ENCODE data around the gene BBS12.
A peak's percentile ranks its signal among the peaks of the same experiment; 100 is the strongest.

BBS12 gene

DNA sequence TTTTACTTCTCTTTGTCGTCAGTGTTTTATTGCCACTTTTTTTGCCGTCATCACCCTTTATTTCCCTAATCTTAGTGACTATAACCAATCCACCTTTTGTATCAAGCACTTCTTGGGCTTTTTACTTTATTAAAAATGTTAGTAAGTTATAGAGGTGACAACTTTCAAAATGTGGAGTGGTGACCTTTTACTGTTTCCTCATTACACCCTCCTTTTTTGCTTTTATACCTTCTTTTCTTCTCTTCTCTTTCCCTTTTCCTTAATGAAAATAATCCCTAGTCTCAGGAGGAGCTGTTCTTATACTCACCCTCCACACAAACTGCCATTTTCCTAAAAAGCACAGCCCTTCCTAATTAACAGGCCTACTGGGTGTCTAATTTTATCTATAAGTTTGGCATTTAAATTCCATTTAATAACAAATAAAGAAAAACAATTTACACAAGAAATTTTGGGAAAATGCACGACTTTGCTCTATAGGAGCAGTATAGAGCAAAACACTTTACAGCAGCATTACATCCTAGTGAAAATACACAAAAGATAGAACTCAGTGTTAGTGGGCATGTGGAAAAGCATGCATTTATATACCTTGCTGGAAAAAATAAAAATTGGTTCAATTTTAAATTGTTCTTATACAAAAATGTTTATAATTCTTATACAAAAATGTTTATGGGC is 27.3 kb downstream of the BBS12 start:
- TF ChIP-seq, protein P1, sequence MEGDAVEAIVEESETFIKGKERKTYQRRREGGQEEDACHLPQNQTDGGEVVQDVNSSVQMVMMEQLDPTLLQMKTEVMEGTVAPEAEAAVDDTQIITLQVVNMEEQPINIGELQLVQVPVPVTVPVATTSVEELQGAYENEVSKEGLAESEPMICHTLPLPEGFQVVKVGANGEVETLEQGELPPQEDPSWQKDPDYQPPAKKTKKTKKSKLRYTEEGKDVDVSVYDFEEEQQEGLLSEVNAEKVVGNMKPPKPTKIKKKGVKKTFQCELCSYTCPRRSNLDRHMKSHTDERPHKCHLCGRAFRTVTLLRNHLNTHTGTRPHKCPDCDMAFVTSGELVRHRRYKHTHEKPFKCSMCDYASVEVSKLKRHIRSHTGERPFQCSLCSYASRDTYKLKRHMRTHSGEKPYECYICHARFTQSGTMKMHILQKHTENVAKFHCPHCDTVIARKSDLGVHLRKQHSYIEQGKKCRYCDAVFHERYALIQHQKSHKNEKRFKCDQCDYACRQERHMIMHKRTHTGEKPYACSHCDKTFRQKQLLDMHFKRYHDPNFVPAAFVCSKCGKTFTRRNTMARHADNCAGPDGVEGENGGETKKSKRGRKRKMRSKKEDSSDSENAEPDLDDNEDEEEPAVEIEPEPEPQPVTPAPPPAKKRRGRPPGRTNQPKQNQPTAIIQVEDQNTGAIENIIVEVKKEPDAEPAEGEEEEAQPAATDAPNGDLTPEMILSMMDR (IDR thresholded peaks at IDR 0.05; ENCODE audit: low read depth, low read length, missing control alignments): peak; percentile 25
- no peak for DNase-seq (ENCODE audit: extremely low read depth, low read depth)
- no peak overlapping the region for H3K4me3 ChIP-seq (replicated peaks; ENCODE audit: low read depth, low read length)

DNA sequence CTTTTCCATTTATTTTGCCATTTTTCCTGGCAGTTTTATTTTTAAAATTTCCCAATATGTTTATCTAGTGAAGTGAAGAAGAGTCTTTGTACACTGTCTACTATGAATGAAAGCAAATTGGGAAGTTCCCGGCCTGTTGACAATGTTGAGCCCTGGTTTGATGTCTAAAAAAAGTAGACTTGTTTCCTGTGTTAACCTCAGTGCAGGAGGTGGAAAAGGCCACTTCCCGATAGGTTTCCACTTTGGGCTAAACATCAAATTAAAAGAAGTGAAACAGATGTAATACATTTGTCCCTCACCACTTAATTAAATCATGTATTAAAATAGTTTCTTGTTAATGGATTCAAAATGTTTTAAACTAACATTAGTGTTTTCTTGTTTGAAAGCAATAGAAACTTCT is 30.0 kb downstream of the BBS12 start:
- TF ChIP-seq, protein P1 (IDR thresholded peaks at IDR 0.05; ENCODE audit: low read depth, low read length, missing control alignments): no peak
- no peak overlapping the region for H3K4me3 ChIP-seq (replicated peaks; ENCODE audit: low read depth, low read length)
- DNase-seq (ENCODE audit: extremely low read depth, low read depth): no peak

DNA sequence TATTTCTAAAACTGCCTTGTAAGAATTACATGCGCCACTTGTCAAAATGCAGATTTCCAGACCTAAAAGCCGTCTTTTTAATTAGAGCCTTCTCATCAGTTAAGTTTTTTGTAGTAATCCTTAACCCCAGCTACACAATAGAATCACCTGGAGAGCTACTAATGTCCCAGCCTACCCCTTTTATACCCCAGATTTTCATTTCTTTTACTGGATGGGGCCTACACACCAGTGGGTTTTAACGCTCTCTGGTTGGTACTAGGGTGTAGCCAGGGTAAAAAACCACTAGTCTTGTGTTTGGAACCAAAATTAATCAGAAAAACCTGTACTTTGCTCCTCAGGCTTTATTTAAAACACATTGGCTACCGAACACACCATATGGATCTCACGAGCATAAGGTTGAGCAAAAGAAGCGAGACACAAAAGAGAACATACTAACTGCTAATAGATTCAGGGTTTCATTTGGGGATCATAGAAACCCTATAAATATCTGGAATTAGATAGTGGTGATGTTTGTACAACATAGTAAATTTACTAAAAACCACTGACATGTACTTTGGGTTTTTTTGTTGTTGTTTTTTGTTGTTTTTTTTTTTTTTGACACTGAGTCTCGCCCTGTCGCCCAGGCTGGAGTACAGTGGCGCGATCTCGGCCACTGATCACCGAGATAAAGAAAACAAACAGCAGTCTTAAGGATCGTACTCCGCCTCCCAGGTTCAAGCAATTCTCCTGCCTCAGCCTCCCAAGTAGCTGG is 30.6 kb downstream of the BBS12 start:
- DNase-seq (ENCODE audit: extremely low read depth, low read depth): peak; percentile 82
- no peak overlapping the region for H3K4me3 ChIP-seq (replicated peaks; ENCODE audit: low read depth, low read length)
- TF ChIP-seq, protein P1 (IDR thresholded peaks at IDR 0.05; ENCODE audit: low read depth, low read length, missing control alignments): no peak

DNA sequence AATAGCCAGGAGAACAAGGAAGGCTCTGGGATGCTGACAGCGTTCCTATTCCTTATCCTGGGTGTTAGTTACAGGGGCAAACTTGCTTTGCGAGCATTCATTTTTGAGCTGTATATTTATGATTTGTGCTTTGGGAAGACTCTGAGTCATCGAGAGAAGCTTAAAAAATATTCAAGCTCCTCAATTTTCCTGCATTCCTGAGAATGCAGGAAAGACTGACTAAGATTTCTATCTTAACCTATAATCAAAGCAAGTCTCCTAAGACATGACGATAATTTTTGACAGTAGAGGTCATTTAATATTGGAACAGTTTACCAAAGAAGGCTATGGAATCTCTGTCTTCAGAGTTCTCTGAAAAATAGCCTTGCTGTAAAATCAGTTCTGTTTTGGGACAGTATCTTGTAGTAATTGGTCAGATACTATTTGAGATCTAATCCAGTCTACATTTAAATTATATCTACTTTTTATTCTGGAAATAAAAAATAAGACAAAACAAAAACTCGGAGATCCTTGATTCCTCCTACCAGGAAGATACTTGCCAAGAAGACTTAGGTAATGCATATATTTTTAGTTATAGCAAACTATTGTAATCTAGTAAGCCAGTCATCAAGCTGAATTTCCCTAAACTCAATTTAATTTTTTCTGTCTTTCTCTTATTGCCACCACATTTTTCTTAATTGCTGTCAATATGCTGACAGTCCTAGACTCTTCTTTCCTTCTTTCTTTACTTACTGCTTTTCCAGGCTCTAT is 31.7 kb downstream of the BBS12 start:
- TF ChIP-seq, protein P1 (IDR thresholded peaks at IDR 0.05; ENCODE audit: low read depth, low read length, missing control alignments): no peak
- DNase-seq (ENCODE audit: extremely low read depth, low read depth): peak; percentile 54
- no peak overlapping the region for H3K4me3 ChIP-seq (replicated peaks; ENCODE audit: low read depth, low read length)

DNA sequence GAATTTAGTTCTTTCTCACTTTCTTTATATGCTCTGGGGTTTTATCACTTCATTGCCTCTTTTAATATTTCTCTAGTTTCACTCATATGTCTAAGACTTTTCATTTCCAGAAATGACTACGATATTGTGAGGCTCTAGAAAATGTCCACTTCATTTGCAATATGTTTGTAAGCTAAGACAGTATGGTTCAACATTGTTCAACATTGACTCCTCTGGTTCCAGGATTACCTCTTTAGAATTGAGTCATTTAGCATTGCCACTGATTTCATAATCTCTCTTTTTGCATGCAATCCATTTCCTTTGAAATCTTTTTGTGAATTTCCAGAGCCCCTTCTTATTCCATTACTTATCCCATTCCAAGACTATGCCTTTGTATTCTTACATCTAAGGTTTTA is 32.3 kb downstream of the BBS12 start:
- DNase-seq (ENCODE audit: extremely low read depth, low read depth): no peak
- no peak overlapping the region for H3K4me3 ChIP-seq (replicated peaks; ENCODE audit: low read depth, low read length)
- TF ChIP-seq, protein P1 (IDR thresholded peaks at IDR 0.05; ENCODE audit: low read depth, low read length, missing control alignments): no peak

DNA sequence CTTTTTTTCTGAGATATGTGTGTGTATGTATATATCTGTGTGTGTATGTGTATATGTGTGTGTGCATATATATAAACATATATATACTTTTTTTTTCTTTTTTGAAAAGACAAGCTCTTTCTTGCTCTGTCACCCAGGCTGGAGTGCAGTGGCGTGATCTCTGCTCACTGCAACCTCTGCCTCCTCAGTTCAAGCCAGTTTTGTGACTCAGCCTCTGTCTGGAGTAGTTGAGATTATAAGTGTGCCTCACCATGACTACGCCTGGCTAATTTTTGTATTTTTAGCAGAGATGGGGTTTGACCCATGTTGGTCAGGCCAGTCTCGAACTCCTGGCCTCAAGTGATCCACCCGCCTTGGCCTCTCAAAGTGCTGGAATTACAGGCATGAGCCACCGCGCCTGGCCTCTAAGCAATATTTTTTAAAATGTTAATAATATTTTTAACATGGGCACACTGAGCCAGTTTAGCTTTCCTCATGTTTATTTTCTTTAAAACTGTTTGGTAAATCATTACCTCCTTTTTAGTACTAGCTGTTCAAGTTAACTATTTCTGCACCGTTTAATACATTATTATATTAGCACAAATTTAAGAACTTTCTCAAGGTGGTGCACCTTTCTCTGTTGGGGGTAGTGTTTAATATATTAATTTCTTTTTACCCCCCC is 33.3 kb downstream of the BBS12 start:
- TF ChIP-seq, protein P1 (IDR thresholded peaks at IDR 0.05; ENCODE audit: low read depth, low read length, missing control alignments): no peak
- peak; percentile 66 for DNase-seq (ENCODE audit: extremely low read depth, low read depth)
- no peak overlapping the region for H3K4me3 ChIP-seq (replicated peaks; ENCODE audit: low read depth, low read length)
